Measurements from ENCODE around the gene COA4.

DNA sequence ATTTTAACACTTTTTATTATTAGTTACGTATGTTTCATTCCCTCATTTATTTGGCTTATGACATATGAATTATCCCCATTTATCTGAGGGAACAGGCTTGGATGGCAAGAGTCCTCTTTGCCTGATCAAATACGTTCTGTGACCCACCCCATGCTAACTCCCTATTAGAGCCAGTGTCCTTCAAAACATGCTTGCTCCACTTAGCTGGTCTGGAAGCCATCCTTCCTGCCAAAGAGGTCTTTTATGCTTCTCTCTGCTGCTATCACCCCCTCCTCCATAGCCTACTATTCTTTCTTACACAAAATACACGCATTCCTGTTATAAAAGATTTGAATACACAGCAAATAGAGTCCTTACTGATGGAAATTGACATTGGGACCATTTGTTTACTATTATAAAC, 6.4 kb downstream of the COA4 start:
- TF ChIP-seq, protein P1, sequence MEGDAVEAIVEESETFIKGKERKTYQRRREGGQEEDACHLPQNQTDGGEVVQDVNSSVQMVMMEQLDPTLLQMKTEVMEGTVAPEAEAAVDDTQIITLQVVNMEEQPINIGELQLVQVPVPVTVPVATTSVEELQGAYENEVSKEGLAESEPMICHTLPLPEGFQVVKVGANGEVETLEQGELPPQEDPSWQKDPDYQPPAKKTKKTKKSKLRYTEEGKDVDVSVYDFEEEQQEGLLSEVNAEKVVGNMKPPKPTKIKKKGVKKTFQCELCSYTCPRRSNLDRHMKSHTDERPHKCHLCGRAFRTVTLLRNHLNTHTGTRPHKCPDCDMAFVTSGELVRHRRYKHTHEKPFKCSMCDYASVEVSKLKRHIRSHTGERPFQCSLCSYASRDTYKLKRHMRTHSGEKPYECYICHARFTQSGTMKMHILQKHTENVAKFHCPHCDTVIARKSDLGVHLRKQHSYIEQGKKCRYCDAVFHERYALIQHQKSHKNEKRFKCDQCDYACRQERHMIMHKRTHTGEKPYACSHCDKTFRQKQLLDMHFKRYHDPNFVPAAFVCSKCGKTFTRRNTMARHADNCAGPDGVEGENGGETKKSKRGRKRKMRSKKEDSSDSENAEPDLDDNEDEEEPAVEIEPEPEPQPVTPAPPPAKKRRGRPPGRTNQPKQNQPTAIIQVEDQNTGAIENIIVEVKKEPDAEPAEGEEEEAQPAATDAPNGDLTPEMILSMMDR (conservative IDR thresholded peaks at IDR 0.05): no peak
- TF ChIP-seq ZFX (IDR thresholded peaks at IDR 0.05): no peak

Data from C4-2B (cell line).